SK-N-SH (cell line): ENCODE measurements around the gene RNF130. TPM values are rescaled to one million over a fixed set of nuclear protein-coding genes. Genes with fewer than 3 reads are reported as not detected.

Source experiments
- CTCF ChIA-PET: fragments of 300-600, 350-600 bp; formaldehyde crosslinking; extraction: SDS; loops from one replicate; lab custom pipeline; 2021; lab: Yijun Ruan, JAX
- POLR2A ChIA-PET: fragments of 350-600 bp; sonication (Branson Sonifier 250); formaldehyde crosslinking; extraction: SDS; loops from one replicate; lab custom pipeline; 2020; ENCODE audit warnings: antibody characterized with exemption, inconsistent platforms; lab: Yijun Ruan, JAX
- DNase-seq: peaks from one replicate; pipeline ENCODE4 v3.0.0; 2012
- H2AFZ ChIP-seq: fragments of 200-600 bp; sonication (generic); 2 replicates; pipeline ENCODE4 v1.8.1; 2016; ENCODE audit warnings: antibody characterized with exemption, mild to moderate bottlenecking, low read depth
- H3F3A ChIP-seq: fragments of 200-600 bp; sonication (generic); replicated peaks from 2 replicates; pipeline ENCODE3; 2016; ENCODE audit warnings: antibody characterized with exemption, mild to moderate bottlenecking; ENCODE audit not compliant: insufficient read depth
- H3K27ac ChIP-seq, 2 experiments: fragments of 200-500 bp in 1 of 2; fragments of 200-600 bp in 1 of 2; sonication (Bioruptor generic) in 1 of 2; sonication (generic), shearing (Covaris generic) in 1 of 2; 2 replicates each; pipeline versions ENCODE4 v1.5.1 to v1.6.1; 2014 to 2016; ENCODE audit warnings: low read depth in 2 of 2, inconsistent platforms in 1 of 2, low read length in 1 of 2, mild to moderate bottlenecking in 1 of 2, mixed read lengths in 1 of 2
- H3K27me3 ChIP-seq: fragments of 200-600 bp; sonication (generic), shearing (Covaris generic); 2 replicates; pipeline ENCODE4 v1.6.1; 2016; ENCODE audit warnings: mixed run types; ENCODE audit not compliant: insufficient read depth
- H3K36me3 ChIP-seq, 2 experiments: fragments of 200-500 bp in 1 of 2; fragments of 200-600 bp in 1 of 2; sonication (Bioruptor generic) in 1 of 2; sonication (generic) in 1 of 2; replicated peaks in 1 of 2; 2 replicates each; pipeline versions ENCODE3 to v1.5.1; 2014 to 2016; ENCODE audit warnings: low read length in 1 of 2, mild to moderate bottlenecking in 1 of 2; ENCODE audit not compliant: insufficient read depth in 2 of 2, control insufficient read depth in 1 of 2
- H3K4me1 ChIP-seq, 2 experiments: fragments of 200-500 bp in 1 of 2; fragments of 200-600 bp in 1 of 2; sonication (Bioruptor generic) in 1 of 2; sonication (generic), shearing (Covaris generic) in 1 of 2; 2 replicates each; pipeline versions ENCODE4 v1.5.1 to v1.6.1; 2014 to 2016; ENCODE audit warnings: low read depth in 1 of 2, low read length in 1 of 2, mixed run types in 1 of 2; ENCODE audit not compliant: insufficient read depth in 2 of 2, control insufficient read depth in 1 of 2
- H3K4me2 ChIP-seq: fragments of 200-600 bp; sonication (generic), shearing (Covaris generic); 2 replicates; pipeline ENCODE4 v1.6.1; 2017; ENCODE audit warnings: mixed run types
- H3K4me3 ChIP-seq, 2 experiments: fragments of 200-500 bp in 1 of 2; fragments of 200-600 bp in 1 of 2; sonication (Bioruptor generic) in 1 of 2; sonication (generic), shearing (Covaris generic) in 1 of 2; 2 replicates each; pipeline versions ENCODE4 v1.5.1 to v1.8.1; 2014 to 2016; ENCODE audit warnings: low read depth in 2 of 2, inconsistent platforms in 1 of 2, low read length in 1 of 2, mild to moderate bottlenecking in 1 of 2, mixed read lengths in 1 of 2, moderate library complexity in 1 of 2
- H3K79me2 ChIP-seq: fragments of 200-600 bp; sonication (generic); 2 replicates; pipeline ENCODE4 v1.8.1; 2017; ENCODE audit warnings: mild to moderate bottlenecking; ENCODE audit not compliant: insufficient read depth
- H3K9ac ChIP-seq: fragments of 200-600 bp; sonication (generic); 2 replicates; pipeline ENCODE4 v1.6.1; 2017; ENCODE audit warnings: mixed run types
- H3K9me2 ChIP-seq: fragments of 200-600 bp; sonication (generic); 2 replicates; pipeline ENCODE4 v1.6.1; 2017; ENCODE audit warnings: mixed run types
- H3K9me3 ChIP-seq: fragments of 200-600 bp; sonication (generic); 2 replicates; pipeline ENCODE4 v1.6.1; 2017; ENCODE audit warnings: mixed run types, mild to moderate bottlenecking, moderate library complexity
- H4K20me1 ChIP-seq: fragments of 200-600 bp; sonication (generic); 2 replicates; pipeline ENCODE4 v1.6.1; 2017; ENCODE audit warnings: mild to moderate bottlenecking, mixed run types; ENCODE audit not compliant: insufficient read depth
- CHD2 ChIP-seq: fragments of 150-350 bp; IDR thresholded peaks from 2 replicates; pipeline ENCODE4 v1.6.1; 2018; ENCODE audit warnings: low read length; ENCODE audit not compliant: partially characterized antibody
- ELF1 ChIP-seq: IDR thresholded peaks from 2 replicates; pipeline ENCODE4 v1.4.0; 2012
- EP300 ChIP-seq, 2 experiments: IDR thresholded peaks; 2 replicates each; pipeline versions ENCODE4 v1.4.0 to v1.6.1; 2012; ENCODE audit warnings: borderline replicate concordance in 1 of 2, low read depth in 1 of 2, low read length in 1 of 2
- EZH2phosphoT487 ChIP-seq: fragments of 200-600 bp; sonication (generic); IDR thresholded peaks from 2 replicates; pipeline ENCODE4 v1.6.1; 2017; ENCODE audit warnings: low read depth, mixed run types, mild to moderate bottlenecking, antibody characterized with exemption, moderate library complexity, borderline replicate concordance
- FOSL2 ChIP-seq: IDR thresholded peaks from 2 replicates; pipeline ENCODE4 v1.4.0; 2012; ENCODE audit warnings: low read depth, mild to moderate bottlenecking, moderate library complexity, borderline replicate concordance
- FOXM1 ChIP-seq: IDR thresholded peaks from 2 replicates; pipeline ENCODE4 v1.4.0; 2012; ENCODE audit warnings: low read depth, mild to moderate bottlenecking
- GABPA ChIP-seq: IDR thresholded peaks from 2 replicates; pipeline ENCODE4 v1.4.0; 2012; ENCODE audit warnings: low read depth, mild to moderate bottlenecking
- GATA2 ChIP-seq: sonication (generic); formaldehyde crosslinking; IDR thresholded peaks from 2 replicates; pipeline ENCODE4 v1.5.0; 2020; ENCODE audit warnings: mild to moderate bottlenecking, missing genetic modification reagents
- IRF3 ChIP-seq: fragments of 150-350 bp; IDR thresholded peaks from 2 replicates; pipeline ENCODE4 v1.6.1; 2016; ENCODE audit warnings: mild to moderate bottlenecking, low read depth, low read length
- MEF2A ChIP-seq: IDR thresholded peaks from 2 replicates; pipeline ENCODE4 v1.4.0; 2012; ENCODE audit warnings: low read depth, borderline replicate concordance
- NFIC ChIP-seq: IDR thresholded peaks from 2 replicates; pipeline ENCODE4 v1.4.0; 2012; ENCODE audit warnings: borderline replicate concordance
- PBX3 ChIP-seq: IDR thresholded peaks from 2 replicates; pipeline ENCODE4; 2012
- RXRA ChIP-seq: IDR thresholded peaks from 2 replicates; pipeline ENCODE4 v1.4.0; 2012; ENCODE audit warnings: low read depth, mild to moderate bottlenecking, borderline replicate concordance
- SMC3 ChIP-seq: IDR thresholded peaks from 2 replicates; pipeline ENCODE4 v1.6.1; 2012; ENCODE audit warnings: low read depth, low read length, improper control_type of control experiment
- TAF1 ChIP-seq: IDR thresholded peaks from 2 replicates; pipeline ENCODE4 v1.6.1; 2012; ENCODE audit warnings: low read depth, mild to moderate bottlenecking, low read length, moderate library complexity, borderline replicate concordance
- TCF12 ChIP-seq: IDR thresholded peaks from 2 replicates; pipeline ENCODE4 v1.4.0; 2012
- USF1 ChIP-seq: IDR thresholded peaks from 2 replicates; pipeline ENCODE4 v1.4.0; 2012; ENCODE audit warnings: low read depth, borderline replicate concordance
- USF2 ChIP-seq: fragments of 150-350 bp; IDR thresholded peaks from 2 replicates; pipeline ENCODE4 v1.6.1; 2017; ENCODE audit warnings: antibody characterized with exemption, low read length, low read depth, borderline replicate concordance
- WGBS: methylation state at CpG from one replicate; pipeline ENCODE4 v1.1.6; 2017; ENCODE audit warnings: low lambda C conversion rate; 5-methylcytosine and 5-hydroxymethylcytosine counted together
- polyA plus RNA-seq, 3 experiments: library from polyadenylated mRNA; depleted of rRNA; stranded (reverse); fragments of >200 nt; gene quantifications; 2 replicates each; pipeline ENCODE4 v1.2.3, GENCODE V29; 2012

RNF130 gene
- polyA plus RNA-seq, 1 of the 3 experiments (the other 2 are of a cell fraction), result 41.4 TPM

- Histone ChIP-seq H3K27ac (no peak overlapping the region), H3K4me1 (peaks cover 7 to 15% of the 10 kb centered on the region in 2 experiments; a peak in 2 of 4 replicates), H3K36me3 (peaks cover 0 to 5% of the 10 kb centered on the region in 2 experiments), H3K9me3 (no peaks in the 10 kb centered on the region)
- 94% methylated on average over 8 of the region's 8 CpGs for WGBS
- CTCF ChIA-PET, result interaction anchor here (0.5 kb wide), 1 partner anchor 421 kb away, joined by 3 read pairs; no protein-coding TSS in a partner anchor
- TF ChIP-seq GABPA, result no peak
- TF ChIP-seq GATA2 (CRISPR knock-in tag), result no peak
- TF ChIP-seq SMC3, result no peak
- TF ChIP-seq IRF3, result no peak
- TF ChIP-seq USF2, result no peak
- no peak for TF ChIP-seq CHD2
- TF ChIP-seq, all 33 proteins: peak for 0
- Histone ChIP-seq H3K4me2 (no peak overlapping the region), H3K79me2 (peaks cover 73% of the 10 kb centered on the region), H3K4me3 (no peak overlapping the region), H3K9me2 (no peaks in the 10 kb centered on the region), H4K20me1 (peaks cover 10% of the 10 kb centered on the region; the same call in 1 of the 2 replicates), H3K9ac (no peak overlapping the region), H2AFZ (no peak overlapping the region), H3K27me3 (no peaks in the 10 kb centered on the region), H3F3A (no peaks in the 10 kb centered on the region)
- POLR2A ChIA-PET, result no interaction called here
- DNase-seq, result no peak
Measured at GRCh38 chr5:180053061-180053602, 18.4 kb downstream of the RNF130 start.

GRCh38 chr5:180052211-180052818 lies 19.2 kb downstream of the RNF130 start:
- DNase-seq, result no peak
- Histone ChIP-seq H3K4me3 (no peak overlapping the region), H3K27me3 (no peaks in the 10 kb centered on the region), H3K79me2 (peaks cover 67% of the 10 kb centered on the region), H3F3A (no peaks in the 10 kb centered on the region), H3K9ac (no peak overlapping the region), H3K36me3 (peaks cover 0 to 5% of the 10 kb centered on the region in 2 experiments), H3K9me2 (no peaks in the 10 kb centered on the region), H3K4me1 (peaks cover 7 to 15% of the 10 kb centered on the region in 2 experiments; a peak in 2 of 4 replicates), H4K20me1 (peaks cover 10% of the 10 kb centered on the region; the same call in 1 of the 2 replicates), H3K9me3 (no peaks in the 10 kb centered on the region), H2AFZ (no peak overlapping the region), H3K27ac (no peak overlapping the region), H3K4me2 (no peak overlapping the region)
- POLR2A ChIA-PET, result no interaction called here
- CTCF ChIA-PET, result no interaction called here
- WGBS, result 96% methylated on average over 5 of the region's 5 CpGs
- TF ChIP-seq MEF2A, result no peak
- no peak for TF ChIP-seq EP300 (IDR thresholded peaks at IDR 0.05; ENCODE audit: borderline replicate concordance in 1 of 2, low read depth in 1 of 2, low read length in 1 of 2)
- no peak for TF ChIP-seq EZH2phosphoT487
- no peak for TF ChIP-seq NFIC
- no peak for TF ChIP-seq USF1
- TF ChIP-seq FOSL2, result no peak
- no peak for TF ChIP-seq RXRA
- no peak for TF ChIP-seq ELF1
- no peak for TF ChIP-seq PBX3
- no peak for TF ChIP-seq FOXM1
- no peak for TF ChIP-seq TAF1
- no peak for TF ChIP-seq TCF12
- no peak for TF ChIP-seq GATA2 (CRISPR knock-in tag)
